Lower leg skin (tissue), 3 donors: Measurements from ENCODE around the gene SPTLC2.

Experiments used
- POLR2A ChIP-seq, 2 donors: fragments of 450-650 bp; IDR thresholded peaks; one replicate each; pipeline ENCODE4 v1.6.1; 2016 to 2017; ENCODE audit warnings: antibody characterized with exemption in 2 of 2, mild to moderate bottlenecking in 1 of 2, moderate library complexity in 1 of 2
- TF ChIP-seq, protein P1 (sequence below), 3 donors: fragments of 450-650 bp; IDR thresholded peaks; one replicate each; pipeline ENCODE4 v1.5.1; 2016; ENCODE audit warnings: antibody characterized with exemption in 3 of 3, mild to moderate bottlenecking in 3 of 3, moderate library complexity in 2 of 3

- TF ChIP-seq POLR2A (IDR thresholded peaks at IDR 0.05) = no peak
- TF ChIP-seq, protein P1, sequence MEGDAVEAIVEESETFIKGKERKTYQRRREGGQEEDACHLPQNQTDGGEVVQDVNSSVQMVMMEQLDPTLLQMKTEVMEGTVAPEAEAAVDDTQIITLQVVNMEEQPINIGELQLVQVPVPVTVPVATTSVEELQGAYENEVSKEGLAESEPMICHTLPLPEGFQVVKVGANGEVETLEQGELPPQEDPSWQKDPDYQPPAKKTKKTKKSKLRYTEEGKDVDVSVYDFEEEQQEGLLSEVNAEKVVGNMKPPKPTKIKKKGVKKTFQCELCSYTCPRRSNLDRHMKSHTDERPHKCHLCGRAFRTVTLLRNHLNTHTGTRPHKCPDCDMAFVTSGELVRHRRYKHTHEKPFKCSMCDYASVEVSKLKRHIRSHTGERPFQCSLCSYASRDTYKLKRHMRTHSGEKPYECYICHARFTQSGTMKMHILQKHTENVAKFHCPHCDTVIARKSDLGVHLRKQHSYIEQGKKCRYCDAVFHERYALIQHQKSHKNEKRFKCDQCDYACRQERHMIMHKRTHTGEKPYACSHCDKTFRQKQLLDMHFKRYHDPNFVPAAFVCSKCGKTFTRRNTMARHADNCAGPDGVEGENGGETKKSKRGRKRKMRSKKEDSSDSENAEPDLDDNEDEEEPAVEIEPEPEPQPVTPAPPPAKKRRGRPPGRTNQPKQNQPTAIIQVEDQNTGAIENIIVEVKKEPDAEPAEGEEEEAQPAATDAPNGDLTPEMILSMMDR (IDR thresholded peaks at IDR 0.05) = no peak
Observed at GRCh38 chr14:77620222-77620870, 3.9 kb upstream of the SPTLC2 start.
